ENCODE data around the gene MRPL52.

Gene MRPL52

DNA sequence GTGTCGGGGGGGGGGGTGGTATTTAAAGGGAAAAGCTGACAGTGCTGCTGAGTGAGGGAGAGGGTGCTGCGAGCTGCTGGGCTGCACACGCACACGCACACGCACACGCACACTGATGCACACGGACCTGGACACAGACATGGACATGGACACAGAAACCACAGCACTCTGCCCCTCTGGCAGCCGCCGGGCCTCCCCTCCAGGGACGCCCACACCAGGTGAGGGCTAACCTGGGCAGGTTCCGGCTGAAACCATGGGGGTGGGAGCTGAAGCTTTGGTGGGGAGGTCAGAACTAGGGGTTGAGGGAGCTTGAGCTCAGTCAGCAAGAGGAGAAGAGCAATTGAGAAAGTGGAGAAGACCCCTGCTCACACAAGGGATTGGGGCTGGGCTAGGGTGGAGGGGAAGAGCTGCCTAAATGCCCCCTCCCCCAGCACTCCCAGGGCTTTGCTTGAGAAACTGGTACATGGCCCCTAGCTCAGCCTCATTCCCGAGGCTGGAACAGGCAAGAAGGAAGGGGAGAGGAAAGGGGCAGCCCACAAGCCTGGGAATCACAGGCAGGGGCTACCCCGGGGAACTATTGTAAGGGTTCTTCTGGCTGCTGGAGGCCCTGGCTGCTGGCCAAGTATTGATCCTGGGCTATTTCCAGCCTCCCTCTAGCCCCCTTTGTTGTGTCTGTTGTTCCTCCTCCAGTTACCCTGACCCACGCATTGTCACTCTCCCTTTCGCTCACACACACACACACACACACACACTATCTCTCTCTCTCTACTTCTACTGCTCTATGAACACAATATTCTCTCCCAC lies 53.7 kb downstream of the MRPL52 start, which contains the start of gene REM2:
Gene REM2, plus strand, starts transcription at position 50 of the 804 bp plus-strand sequence. Its CDS starts 66 bp downstream, at position 116.
- no peak for DNase-seq (ENCODE audit: low read depth in 2 of 2)

DNA sequence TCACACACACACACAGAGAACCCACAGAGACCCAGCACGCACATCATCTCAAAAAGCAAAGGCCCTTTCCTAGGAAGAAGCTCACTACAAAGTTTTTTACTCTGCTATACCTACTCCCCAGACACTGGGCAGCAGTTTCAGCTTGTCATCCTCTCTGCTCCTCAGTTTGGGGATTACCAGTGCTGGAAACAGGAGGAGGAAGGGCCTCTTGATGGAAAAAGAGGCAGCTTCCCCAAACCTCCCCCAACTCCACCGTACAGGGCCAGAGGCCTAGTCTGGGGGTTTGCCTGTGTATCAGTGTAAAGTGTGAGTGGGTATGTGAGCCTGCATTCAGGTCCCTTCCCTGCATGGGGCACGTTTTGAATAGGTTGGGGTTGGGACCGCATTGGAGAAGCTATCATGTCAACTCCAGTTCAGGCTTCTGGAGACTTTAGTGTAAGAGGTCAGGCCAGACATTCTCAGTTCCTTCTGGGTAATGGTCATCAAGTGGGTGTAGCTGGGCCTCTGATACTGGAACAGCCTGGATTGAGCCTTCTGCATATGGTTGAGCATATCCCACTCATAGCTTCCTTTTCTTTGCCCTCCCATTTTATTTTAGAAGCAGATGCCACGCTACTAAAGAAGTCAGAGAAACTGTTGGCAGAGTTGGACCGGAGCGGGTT lies 54.5 kb downstream of the MRPL52 start:
- DNase-seq (ENCODE audit: low read depth in 2 of 2), result no peak
